Epithelial cell of prostate (primary cell): Measurements from ENCODE around the gene PELI1.

Source experiments
- DNase-seq: peaks from one replicate; pipeline ENCODE4 v3.0.0-alpha.2; 2011; ENCODE audit warnings: low read depth, low spot score
- H3K27ac ChIP-seq: fragments of 450-650 bp; 2 replicates; pipeline ENCODE4 v1.5.1; 2017; ENCODE audit warnings: mild to moderate bottlenecking

PELI1 gene

GRCh38 chr2:64144057-64145013 lies at the start of gene PELI1:
PELI1 (minus strand) TSS chr2:64144420; CDS start chr2:64108310, 36,110 bp downstream.
- DNase-seq: peak; percentile 92
- H3K27ac ChIP-seq: peak within 1 kb of the TSS; percentile 79

GRCh38 chr2:64193491-64193890 lies 49.3 kb upstream of the PELI1 start:
- no peak overlapping the region for H3K27ac ChIP-seq
- DNase-seq: no peak

- H3K27ac ChIP-seq: no peak overlapping the region
- no peak for DNase-seq
These were observed 48.5 kb upstream of the PELI1 start for GRCh38 chr2:64192664-64193105.

- H3K27ac ChIP-seq: no peak overlapping the region
- DNase-seq: no peak
These were observed 47.9 kb upstream of the PELI1 start for GRCh38 chr2:64192125-64192479.

GRCh38 chr2:64189586-64189985 lies 45.4 kb upstream of the PELI1 start:
- H3K27ac ChIP-seq: no peak overlapping the region
- no peak for DNase-seq

GRCh38 chr2:64189167-64189566 lies 44.9 kb upstream of the PELI1 start:
- no peak overlapping the region for H3K27ac ChIP-seq
- DNase-seq: no peak

GRCh38 chr2:64186699-64187605 lies 42.7 kb upstream of the PELI1 start:
- DNase-seq: no peak
- H3K27ac ChIP-seq: no peak overlapping the region

GRCh38 chr2:64179582-64180321 lies 35.5 kb upstream of the PELI1 start:
- no peak overlapping the region for H3K27ac ChIP-seq
- DNase-seq: no peak

- DNase-seq: no peak
- no peak overlapping the region for H3K27ac ChIP-seq
These were observed 33.1 kb upstream of the PELI1 start for GRCh38 chr2:64177315-64177714.

GRCh38 chr2:64175419-64176197 lies 31.4 kb upstream of the PELI1 start:
- no peak for DNase-seq
- H3K27ac ChIP-seq: no peak overlapping the region

GRCh38 chr2:64173156-64174135 lies 29.2 kb upstream of the PELI1 start:
- DNase-seq: no peak
- no peak overlapping the region for H3K27ac ChIP-seq

- peak; percentile 91 for DNase-seq
- H3K27ac ChIP-seq: peak overlapping the region; percentile 58
These were observed 24.5 kb upstream of the PELI1 start for GRCh38 chr2:64168756-64169155.

GRCh38 chr2:64168201-64168600 lies 24.0 kb upstream of the PELI1 start:
- peak overlapping the region; percentile 58 for H3K27ac ChIP-seq
- no peak for DNase-seq

GRCh38 chr2:64166637-64167420 lies 22.6 kb upstream of the PELI1 start:
- no peak for DNase-seq

GRCh38 chr2:64166212-64166611 lies 22.0 kb upstream of the PELI1 start:
- no peak for DNase-seq
- no peak overlapping the region for H3K27ac ChIP-seq

More at GRCh38 chr2:64166637-64167420, 22.6 kb upstream of the PELI1 start:
- no peak overlapping the region for H3K27ac ChIP-seq

- H3K27ac ChIP-seq: no peak overlapping the region
- DNase-seq: peak; percentile 24
These were observed 21.5 kb upstream of the PELI1 start for GRCh38 chr2:64165706-64166105.

GRCh38 chr2:64164629-64165028 lies 20.4 kb upstream of the PELI1 start:
- H3K27ac ChIP-seq: no peak overlapping the region
- DNase-seq: no peak

- H3K27ac ChIP-seq: no peak overlapping the region
- DNase-seq: no peak
These were observed 18.3 kb upstream of the PELI1 start for GRCh38 chr2:64162516-64162915.
